IMR-90 (cell line): ENCODE measurements around the gene WDR48. TPM values are rescaled to one million over a fixed set of nuclear protein-coding genes. Genes with fewer than 3 reads are reported as not detected.

Source experiments
- ATAC-seq: fragments of 200-7000 bp; cut with Tn5 transposase; 2 replicates; pipeline ENCODE4 v1.9.1; 2020; ENCODE audit warnings: low read depth, mild to moderate bottlenecking, moderate library complexity
- BruUV-seq: library from RNA; stranded (reverse); fragments of 400-500 nt; replicated peaks from 2 replicates; lab custom pipeline; 2021; lab: Mats Ljungman, UMichigan
- CTCF ChIA-PET: fragments of 300-600 bp; formaldehyde crosslinking; extraction: SDS; loops from one replicate; lab custom pipeline; 2021; ENCODE audit warnings: antibody characterized with exemption; lab: Yijun Ruan, JAX
- POLR2A ChIA-PET: fragments of 300-600 bp; sonication (Branson Sonifier 250); formaldehyde crosslinking; loops from one replicate; lab custom pipeline; 2022; ENCODE audit warnings: antibody characterized with exemption; ENCODE audit not compliant: unreplicated experiment; lab: Charles Lee
- DNase-seq: peaks from one replicate; pipeline ENCODE4 v3.0.0; 2013
- H2AFZ ChIP-seq: replicated peaks from 2 replicates; pipeline ENCODE3; 2013; ENCODE audit warnings: low read length, mild to moderate bottlenecking; ENCODE audit not compliant: poor library complexity
- H2AK5ac ChIP-seq: 2 replicates; pipeline ENCODE4 v1.6.1; 2013; ENCODE audit warnings: low read depth, low read length, inconsistent platforms
- H2AK9ac ChIP-seq: replicated peaks from 2 replicates; pipeline ENCODE3; 2013; ENCODE audit warnings: mild to moderate bottlenecking, low read depth, low read length, moderate library complexity; ENCODE audit not compliant: poor library complexity
- H2BK120ac ChIP-seq: 2 replicates; pipeline ENCODE4 v1.6.1; 2013; ENCODE audit warnings: low read depth, low read length, inconsistent platforms
- H2BK15ac ChIP-seq: 3 replicates; pipeline ENCODE4 v1.6.1; 2013; ENCODE audit warnings: low read depth, low read length, inconsistent platforms
- H2BK20ac ChIP-seq: 2 replicates; pipeline ENCODE4 v1.6.1; 2013; ENCODE audit warnings: low read depth, mild to moderate bottlenecking, inconsistent platforms, low read length, moderate library complexity
- H2BK5ac ChIP-seq: 2 replicates; pipeline ENCODE4 v1.6.1; 2013; ENCODE audit warnings: mild to moderate bottlenecking, low read depth, low read length, inconsistent platforms; ENCODE audit not compliant: poor library complexity, severe bottlenecking
- H3K14ac ChIP-seq: replicated peaks from 2 replicates; pipeline ENCODE4 v1.6.1; 2013; ENCODE audit warnings: low read depth, low read length, inconsistent platforms
- H3K18ac ChIP-seq: 2 replicates; pipeline ENCODE4 v1.6.1; 2013; ENCODE audit warnings: low read depth, low read length, control low read depth
- H3K23ac ChIP-seq: 2 replicates; pipeline ENCODE4 v1.6.1; 2013; ENCODE audit warnings: low read depth, low read length, inconsistent platforms
- H3K27ac ChIP-seq: 2 replicates; pipeline ENCODE4 v1.5.1; 2013; ENCODE audit warnings: mild to moderate bottlenecking, control low read depth, low read length; ENCODE audit not compliant: insufficient read depth
- H3K27me3 ChIP-seq: 2 replicates; pipeline ENCODE4 v1.6.1; 2013; ENCODE audit warnings: low read length; ENCODE audit not compliant: control insufficient read depth, insufficient read depth
- H3K36me3 ChIP-seq: 2 replicates; pipeline ENCODE4 v1.6.1; 2013; ENCODE audit warnings: low read length, mixed read lengths; ENCODE audit not compliant: control insufficient read depth, insufficient read depth
- H3K4ac ChIP-seq: 2 replicates; pipeline ENCODE4 v1.6.1; 2013; ENCODE audit warnings: low read depth, low read length, inconsistent platforms
- H3K4me1 ChIP-seq: 2 replicates; pipeline ENCODE4 v1.6.1; 2013; ENCODE audit warnings: low read length, mixed read lengths; ENCODE audit not compliant: control insufficient read depth, insufficient read depth
- H3K4me2 ChIP-seq: 2 replicates; pipeline ENCODE4 v1.6.1; 2013; ENCODE audit warnings: low read depth, mild to moderate bottlenecking, control low read depth, low read length, moderate library complexity
- H3K4me3 ChIP-seq: 2 replicates; pipeline ENCODE4 v1.5.1; 2013; ENCODE audit warnings: low read depth, mild to moderate bottlenecking, control low read depth, low read length, moderate library complexity; ENCODE audit not compliant: insufficient read depth
- H3K56ac ChIP-seq: 2 replicates; pipeline ENCODE4 v1.6.1; 2013; ENCODE audit warnings: low read length, inconsistent platforms; ENCODE audit not compliant: insufficient read depth; ENCODE audit errors: extremely low read depth
- H3K79me1 ChIP-seq, 2 experiments: 2 replicates each; pipeline ENCODE4 v1.6.1; 2013; ENCODE audit warnings: low read length in 2 of 2, inconsistent platforms in 1 of 2, low read depth in 1 of 2
- H3K9ac ChIP-seq: 2 replicates; pipeline ENCODE4 v1.6.1; 2013; ENCODE audit warnings: low read depth, low read length, control low read depth
- H3K9me1 ChIP-seq: 2 replicates; pipeline ENCODE4 v1.6.1; 2013; ENCODE audit warnings: low read length, inconsistent platforms; ENCODE audit not compliant: insufficient read depth
- H3K9me3 ChIP-seq: 2 replicates; pipeline ENCODE4 v1.6.1; 2013; ENCODE audit warnings: low read length; ENCODE audit not compliant: control insufficient read depth, insufficient read depth
- H4K20me1 ChIP-seq: 2 replicates; pipeline ENCODE4 v1.6.1; 2013; ENCODE audit warnings: low read length, inconsistent platforms; ENCODE audit not compliant: insufficient read depth
- H4K5ac ChIP-seq: 2 replicates; pipeline ENCODE4 v1.6.1; 2013; ENCODE audit warnings: mild to moderate bottlenecking, low read depth, low read length, control low read depth
- H4K8ac ChIP-seq, 2 experiments: 2 replicates each; pipeline ENCODE4 v1.6.1; 2013; ENCODE audit warnings: low read depth in 2 of 2, low read length in 2 of 2, control low read depth in 1 of 2, inconsistent platforms in 1 of 2
- H4K91ac ChIP-seq: 2 replicates; pipeline ENCODE4 v1.6.1; 2013; ENCODE audit warnings: low read depth, low read length, inconsistent platforms; ENCODE audit not compliant: insufficient read depth
- BHLHE40 ChIP-seq: fragments of 150-350 bp; IDR thresholded peaks from 2 replicates; pipeline ENCODE4 v1.6.1; 2016; ENCODE audit warnings: mild to moderate bottlenecking, low read depth, low read length
- CEBPB ChIP-seq: IDR thresholded peaks from 2 replicates; pipeline ENCODE4 v1.6.1; 2012; ENCODE audit warnings: low read depth, low read length, improper control_type of control experiment
- MAFK ChIP-seq: IDR thresholded peaks from 2 replicates; pipeline ENCODE4 v1.6.1; 2012; ENCODE audit warnings: low read depth, low read length, improper control_type of control experiment
- NFE2L2 ChIP-seq: fragments of 150-350 bp; IDR thresholded peaks from 2 replicates; pipeline ENCODE4 v1.6.1; 2016; ENCODE audit warnings: low read depth, mild to moderate bottlenecking, low read length
- POLR2A ChIP-seq: IDR thresholded peaks from 2 replicates; pipeline ENCODE4 v1.6.1; 2012; ENCODE audit warnings: mild to moderate bottlenecking, low read depth, low read length
- RAD21 ChIP-seq: IDR thresholded peaks from 2 replicates; pipeline ENCODE4 v1.6.1; 2012; ENCODE audit warnings: low read length, improper control_type of control experiment
- RFX5 ChIP-seq: IDR thresholded peaks from 2 replicates; pipeline ENCODE4 v1.8.0; 2012; ENCODE audit warnings: low read depth, mild to moderate bottlenecking, low read length, moderate library complexity
- SMC3 ChIP-seq: fragments of 150-350 bp; IDR thresholded peaks from 2 replicates; pipeline ENCODE4 v1.6.1; 2016; ENCODE audit warnings: low read depth, mild to moderate bottlenecking, antibody characterized with exemption, low read length, moderate library complexity
- WGBS, 2 experiments: methylation state at CpG; one replicate each; pipeline versions ENCODE4 v1.1.5 to v1.1.7; 2013; ENCODE audit warnings: missing lambda C conversion rate in 2 of 2; ENCODE audit not compliant: insufficient read length in 1 of 2; ENCODE audit errors: extremely low coverage in 2 of 2; 5-methylcytosine and 5-hydroxymethylcytosine counted together
- dilution Hi-C: fragments of 300-500 bp; cut with HindIII; formaldehyde crosslinking; loops from one replicate; pipeline ENCODE4 v1.14.3; 2018; ENCODE audit warnings: low sequenced_read_pairs; ENCODE audit not compliant: unreplicated experiment
- in situ Hi-C: fragments of 300-500 bp; cut with MboI; formaldehyde crosslinking; loops from 3 replicates; pipeline ENCODE4 v1.14.3; 2019; ENCODE audit warnings: low sequenced_read_pairs, inconsistent platforms, mixed read lengths
- intact Hi-C: fragments of 100-400 bp; cut with micrococcal nuclease; formaldehyde crosslinking; loops from 2 replicates; pipeline ENCODE4 v1.10.0; 2022
- polyA plus RNA-seq, 3 experiments: library from polyadenylated mRNA; depleted of rRNA; stranded (reverse); fragments of >200 nt; gene quantifications; 2 replicates each; pipeline ENCODE4 v1.2.3, GENCODE V29; 2012; ENCODE audit warnings: low replicate concordance in 1 of 3
- total RNA-seq: library from RNA; depleted of rRNA; stranded (reverse); fragments of >200 nt; gene quantifications from 2 replicates; pipeline ENCODE4 v1.2.3, GENCODE V29; 2012
- TF ChIP-seq, protein P1 (sequence below): conservative IDR thresholded peaks from 2 replicates; pipeline ENCODE4 v1.5.1; 2012; ENCODE audit warnings: mild to moderate bottlenecking, low read depth, low read length, improper control_type of control experiment
- TF ChIP-seq, protein P2 (sequence below): fragments of 150-350 bp; IDR thresholded peaks from 2 replicates; pipeline ENCODE4 v1.6.1; 2016; ENCODE audit warnings: low read depth, mild to moderate bottlenecking, low read length, moderate library complexity, borderline replicate concordance

Gene WDR48
- total and polyA plus RNA-seq, 2 of the 4 experiments (the other 2 are of a cell fraction) = 14.4 to 41.2 TPM

DNA sequence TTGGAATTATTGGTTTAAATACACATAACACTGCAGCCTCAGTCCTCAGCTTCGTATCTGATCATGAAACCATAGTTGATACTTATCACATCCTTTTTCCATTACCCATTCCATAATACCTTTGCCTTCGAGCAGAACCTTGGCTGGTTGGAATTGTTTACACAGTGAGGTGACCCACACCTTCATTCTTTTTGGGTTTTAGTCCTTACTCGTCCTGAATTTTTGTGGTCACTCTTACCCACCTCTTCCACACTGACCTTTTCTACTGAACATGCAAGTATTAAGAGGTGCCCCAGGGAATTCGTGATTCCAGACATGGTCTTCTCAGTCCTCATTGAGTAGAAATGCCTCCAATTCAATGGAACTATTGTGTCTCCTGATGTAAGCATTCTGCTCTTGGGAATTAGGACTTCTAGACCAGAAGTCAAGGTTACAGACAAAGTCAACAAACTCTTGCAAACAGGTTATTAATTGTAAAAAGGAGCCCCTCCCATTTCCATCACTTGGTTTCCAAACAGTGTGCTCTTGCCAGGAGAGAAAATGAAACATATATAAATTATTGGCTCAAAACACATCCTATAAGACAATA is 37.8 kb upstream of the WDR48 start:
- Histone ChIP-seq H3K56ac (no peak overlapping the region), H3K18ac (no peak overlapping the region), H3K4me2 (no peak overlapping the region), H4K8ac (no peak overlapping the region), H2BK15ac (no peak overlapping the region), H3K27ac (no peak overlapping the region), H3K4me1 (no peaks in the 10 kb centered on the region), H3K9me1 (no peaks in the 10 kb centered on the region), H2BK5ac (no peak overlapping the region), H3K23ac (no peak overlapping the region), H3K4me3 (no peak overlapping the region), H3K9ac (no peak overlapping the region), H3K79me1 (no peaks in the 10 kb centered on the region), H3K27me3 (no peaks in the 10 kb centered on the region), H2AK9ac (no peak overlapping the region), H4K20me1 (no peaks in the 10 kb centered on the region), H4K91ac (no peak overlapping the region), H2AK5ac (no peak overlapping the region), H3K9me3 (no peaks in the 10 kb centered on the region), H2BK20ac (no peak overlapping the region), H2AFZ (no peak overlapping the region), H3K4ac (no peak overlapping the region), H3K14ac (no peak overlapping the region), H2BK120ac (no peak overlapping the region), H4K5ac (no peak overlapping the region), H3K36me3 (no peaks in the 10 kb centered on the region)
- POLR2A ChIA-PET = no interaction called here
- dilution Hi-C loops = no loop called here
- intact Hi-C loops = no loop called here
- ATAC-seq (no peak), DNase-seq (no peak)
- in situ Hi-C loops = no loop called here
- no TSS peak for BruUV-seq
- TF ChIP-seq SMC3 = no peak
- TF ChIP-seq RFX5 = no peak
- TF ChIP-seq CEBPB = no peak
- TF ChIP-seq BHLHE40 = no peak
- no peak for TF ChIP-seq RAD21
- TF ChIP-seq, protein P1, sequence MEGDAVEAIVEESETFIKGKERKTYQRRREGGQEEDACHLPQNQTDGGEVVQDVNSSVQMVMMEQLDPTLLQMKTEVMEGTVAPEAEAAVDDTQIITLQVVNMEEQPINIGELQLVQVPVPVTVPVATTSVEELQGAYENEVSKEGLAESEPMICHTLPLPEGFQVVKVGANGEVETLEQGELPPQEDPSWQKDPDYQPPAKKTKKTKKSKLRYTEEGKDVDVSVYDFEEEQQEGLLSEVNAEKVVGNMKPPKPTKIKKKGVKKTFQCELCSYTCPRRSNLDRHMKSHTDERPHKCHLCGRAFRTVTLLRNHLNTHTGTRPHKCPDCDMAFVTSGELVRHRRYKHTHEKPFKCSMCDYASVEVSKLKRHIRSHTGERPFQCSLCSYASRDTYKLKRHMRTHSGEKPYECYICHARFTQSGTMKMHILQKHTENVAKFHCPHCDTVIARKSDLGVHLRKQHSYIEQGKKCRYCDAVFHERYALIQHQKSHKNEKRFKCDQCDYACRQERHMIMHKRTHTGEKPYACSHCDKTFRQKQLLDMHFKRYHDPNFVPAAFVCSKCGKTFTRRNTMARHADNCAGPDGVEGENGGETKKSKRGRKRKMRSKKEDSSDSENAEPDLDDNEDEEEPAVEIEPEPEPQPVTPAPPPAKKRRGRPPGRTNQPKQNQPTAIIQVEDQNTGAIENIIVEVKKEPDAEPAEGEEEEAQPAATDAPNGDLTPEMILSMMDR = no peak
- no peak for TF ChIP-seq MAFK
- no peak for TF ChIP-seq NFE2L2
- no peak for TF ChIP-seq POLR2A
- TF ChIP-seq, protein P2, sequence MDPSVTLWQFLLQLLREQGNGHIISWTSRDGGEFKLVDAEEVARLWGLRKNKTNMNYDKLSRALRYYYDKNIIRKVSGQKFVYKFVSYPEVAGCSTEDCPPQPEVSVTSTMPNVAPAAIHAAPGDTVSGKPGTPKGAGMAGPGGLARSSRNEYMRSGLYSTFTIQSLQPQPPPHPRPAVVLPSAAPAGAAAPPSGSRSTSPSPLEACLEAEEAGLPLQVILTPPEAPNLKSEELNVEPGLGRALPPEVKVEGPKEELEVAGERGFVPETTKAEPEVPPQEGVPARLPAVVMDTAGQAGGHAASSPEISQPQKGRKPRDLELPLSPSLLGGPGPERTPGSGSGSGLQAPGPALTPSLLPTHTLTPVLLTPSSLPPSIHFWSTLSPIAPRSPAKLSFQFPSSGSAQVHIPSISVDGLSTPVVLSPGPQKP = no peak
- 36% methylated on average over 3 of the region's 4 CpGs; no CpG with 5 or more reads in 1 of the 2 experiments for WGBS, 2 experiments
- CTCF ChIA-PET = interaction anchor here (0.6 kb wide), 1 partner anchor 111 kb away, joined by 3 read pairs; no protein-coding TSS in a partner anchor
